GM19455 (cell line): ENCODE results near the gene GNB1L.
"Not testable (repeated sequence)": the region's sequence is repeated elsewhere in the genome, so short reads cannot be mapped to it uniquely, and the experiment has no call there.

ENCODE experiments used
- ATAC-seq: cut with Tn5 transposase; IDR thresholded peaks from one replicate; pipeline ENCODE4 v1.9.1; 2021; ENCODE audit not compliant: unreplicated experiment

Gene GNB1L

DNA sequence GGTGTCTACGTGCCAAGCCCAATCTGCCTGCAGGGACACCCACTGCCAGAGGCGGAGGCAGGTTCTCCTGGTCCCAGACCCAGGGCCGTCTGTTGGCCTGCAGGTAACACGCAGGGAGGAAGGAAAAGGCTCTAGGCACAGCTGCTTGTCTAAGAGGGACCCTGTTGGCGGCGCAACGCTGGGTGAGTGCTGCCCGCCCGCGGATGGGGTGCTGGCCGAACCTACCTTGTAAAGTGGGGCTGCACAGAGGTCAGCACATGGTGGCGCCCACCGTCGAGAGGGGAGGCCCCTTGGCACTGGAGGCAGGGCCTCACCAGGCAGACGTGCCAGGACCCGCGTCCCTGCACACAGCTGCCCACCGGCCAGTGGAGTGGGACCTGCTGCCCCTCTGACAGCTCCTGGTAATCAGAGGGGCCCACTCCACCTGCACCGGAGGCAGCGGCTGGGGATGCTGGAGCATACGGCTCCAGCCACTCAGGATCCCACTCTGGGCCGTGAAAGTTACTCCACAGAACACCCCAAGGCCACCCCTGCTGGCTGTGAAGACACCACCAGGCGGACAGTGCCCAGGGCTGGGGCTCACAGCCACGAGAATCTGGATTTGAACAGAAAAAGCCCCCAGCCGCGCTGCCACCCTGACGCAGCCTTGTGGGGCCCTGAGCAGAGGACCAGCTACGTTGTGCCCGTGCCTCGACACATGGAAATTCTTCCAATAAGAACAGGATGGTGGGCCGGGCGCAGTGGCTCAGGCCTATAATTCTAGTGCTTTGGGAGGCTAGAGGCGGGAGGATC, 70.1 kb downstream of the GNB1L start:
- no peak for ATAC-seq

- ATAC-seq: no peak
These were observed 70.9 kb downstream of the GNB1L start for GRCh38 chr22:19783586-19784383.

- no peak for ATAC-seq
These were observed 72.1 kb downstream of the GNB1L start for GRCh38 chr22:19782533-19782932.

DNA sequence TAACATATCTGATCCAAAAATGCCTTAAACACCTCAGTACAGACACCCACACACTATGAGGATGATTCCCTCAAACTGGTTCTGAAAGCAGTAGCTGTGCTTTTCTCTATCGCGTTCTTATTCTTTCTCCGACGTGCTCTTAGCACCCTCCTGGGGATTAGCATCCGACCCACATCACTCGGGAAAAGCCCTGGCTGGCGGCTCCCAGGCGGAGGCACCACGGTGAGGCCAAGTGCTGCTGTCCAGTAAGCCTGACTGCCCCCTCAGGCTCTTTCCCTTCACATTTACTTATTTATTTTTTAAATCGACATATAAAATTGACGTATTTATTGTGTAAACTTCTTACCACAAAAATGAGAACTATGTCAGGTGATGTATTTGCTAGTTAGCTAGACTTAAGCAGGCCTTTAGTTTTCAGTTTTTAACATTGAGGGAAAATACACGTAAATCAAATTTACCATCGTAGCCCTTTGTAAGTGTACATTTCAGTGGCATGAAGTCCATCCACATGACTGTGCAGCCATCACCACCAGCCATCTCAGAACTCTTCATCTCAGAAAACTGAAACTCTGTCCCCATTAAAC, 74.9 kb downstream of the GNB1L start:
- ATAC-seq: no peak

DNA sequence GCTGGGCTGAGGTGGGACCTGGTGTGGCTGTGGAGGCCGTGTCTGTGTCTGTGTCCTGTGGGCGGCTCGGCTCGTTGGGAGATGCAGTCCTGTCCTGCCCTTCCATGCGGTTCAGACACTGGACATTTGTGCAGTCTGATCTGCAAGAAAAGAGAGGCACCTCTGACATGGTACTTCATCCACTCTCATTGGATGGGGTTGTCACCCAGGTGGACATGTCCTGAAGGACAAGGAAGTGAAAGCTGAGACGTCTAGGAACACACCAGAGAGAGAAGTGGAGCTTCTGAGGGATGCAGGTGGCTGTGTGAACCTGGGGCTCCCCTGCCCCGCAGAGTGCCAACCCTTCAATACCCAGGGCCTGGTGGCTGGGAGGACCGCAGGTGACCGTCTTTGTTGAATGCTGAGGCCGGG, 75.7 kb downstream of the GNB1L start:
- no peak for ATAC-seq

GRCh38 chr22:19777192-19777591, 77.5 kb downstream of the GNB1L start:
- ATAC-seq: not testable (repeated sequence)

DNA sequence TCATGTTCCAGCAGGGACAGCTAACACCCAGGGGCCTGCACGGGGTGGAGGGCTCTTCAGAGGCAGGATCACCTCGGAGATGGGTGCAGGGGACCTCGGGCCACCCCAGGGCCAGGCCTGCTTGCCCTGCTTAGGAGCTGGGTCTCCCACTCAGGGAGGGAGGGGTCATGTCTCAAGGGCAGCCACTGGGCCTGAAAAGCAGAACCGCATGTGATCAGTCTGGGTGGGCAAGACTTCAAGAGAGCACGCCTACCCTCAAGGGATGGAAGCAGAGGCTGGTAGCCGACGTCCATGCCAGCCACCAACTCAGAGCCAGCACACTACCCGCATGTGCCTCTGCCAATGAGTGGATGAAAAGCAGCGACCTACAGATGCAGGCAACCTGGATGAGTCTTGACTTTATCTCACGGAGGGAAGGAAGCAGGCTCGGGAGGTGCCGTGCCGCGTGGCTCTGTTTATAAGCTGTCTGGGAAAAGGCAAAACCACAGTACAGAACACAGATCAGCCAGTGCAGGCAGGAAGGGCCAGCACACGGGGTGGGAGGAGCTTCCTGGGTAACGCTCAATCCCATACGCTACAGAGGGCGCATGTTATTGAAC, 78.1 kb downstream of the GNB1L start:
- ATAC-seq: no peak

GRCh38 chr22:19775496-19776325, 79.0 kb downstream of the GNB1L start:
- no peak for ATAC-seq

GRCh38 chr22:19774628-19775027, 80.0 kb downstream of the GNB1L start:
- no peak for ATAC-seq

DNA sequence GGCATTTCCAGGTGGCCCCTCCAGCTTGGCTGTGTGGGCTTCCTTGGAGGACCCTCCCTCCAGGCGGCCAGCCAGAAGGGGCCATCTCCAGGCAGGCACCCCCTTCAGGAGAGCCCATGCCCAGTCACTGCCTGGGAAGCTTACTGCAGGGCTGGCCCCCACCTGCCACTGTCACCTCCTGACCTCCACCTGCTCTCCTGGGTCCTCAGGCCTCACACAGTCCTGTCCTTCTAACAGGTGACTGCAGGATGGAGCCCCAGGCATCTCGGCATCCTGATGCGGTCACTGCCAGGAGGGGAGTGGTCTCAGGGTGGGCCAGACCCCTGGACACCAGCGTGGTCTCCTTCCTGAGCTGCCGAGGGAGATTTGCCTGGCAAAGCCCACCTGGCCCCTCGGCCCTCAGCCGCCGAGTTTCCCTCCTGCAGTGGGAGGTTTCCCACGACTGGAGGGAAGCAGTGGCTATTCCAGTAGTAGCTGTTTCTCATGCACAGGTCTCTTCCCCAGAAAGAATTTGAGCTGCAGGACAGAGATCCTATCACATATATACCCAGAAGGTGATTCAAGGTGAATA, 81.1 kb downstream of the GNB1L start:
- ATAC-seq: no peak

DNA sequence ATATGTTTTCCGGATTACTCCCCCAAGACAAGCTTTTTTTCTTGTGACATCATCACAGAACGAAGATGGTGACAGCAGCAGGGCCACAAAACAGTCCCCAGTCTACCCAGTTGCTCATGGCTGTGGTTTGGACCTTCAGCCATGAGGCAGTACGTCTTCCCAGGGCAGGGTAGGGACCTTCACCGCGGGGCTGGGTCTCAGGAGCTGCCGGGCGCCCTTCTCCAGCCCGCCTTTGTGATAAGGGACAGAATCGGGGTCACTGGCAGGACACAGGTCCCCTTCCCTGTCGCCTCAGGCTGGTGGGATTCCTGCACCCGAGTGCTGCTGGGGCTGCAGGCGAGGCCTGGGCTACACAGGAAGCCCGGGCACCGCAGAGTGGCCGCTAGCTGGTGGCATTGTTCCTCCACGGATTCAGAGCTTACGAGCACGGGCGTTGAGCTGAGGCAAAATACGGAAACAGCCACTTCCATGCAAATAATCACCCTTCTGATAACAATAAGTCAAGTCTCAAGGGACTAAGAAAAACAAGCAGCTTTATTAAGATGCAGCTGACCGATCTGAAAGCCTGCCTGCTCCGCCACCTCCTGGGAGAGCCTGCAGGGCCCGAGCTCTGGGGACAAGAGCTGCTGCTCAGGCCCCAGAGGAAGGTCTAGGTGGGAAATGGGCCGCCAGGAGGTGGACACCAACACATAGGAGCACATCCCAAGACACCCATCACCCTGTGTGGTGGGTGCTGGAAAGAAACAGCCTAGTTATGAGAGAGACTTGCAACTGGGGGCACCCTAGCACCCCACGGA, 81.8 kb downstream of the GNB1L start:
- no peak for ATAC-seq

DNA sequence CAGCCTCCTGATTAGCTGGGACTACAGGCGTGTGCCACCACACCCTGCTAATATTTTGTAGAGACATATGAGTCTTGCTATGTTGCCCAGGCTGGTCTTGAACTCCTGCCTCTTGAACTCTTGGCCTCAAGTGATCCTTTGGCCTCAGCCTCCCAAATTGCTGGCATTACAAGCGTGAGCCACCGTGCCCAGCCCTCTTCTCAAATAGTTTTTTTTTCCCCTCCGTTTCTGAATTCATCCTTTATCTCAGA, 82.3 kb downstream of the GNB1L start:
- no peak for ATAC-seq

- no peak for ATAC-seq
These were observed 84.1 kb downstream of the GNB1L start for GRCh38 chr22:19770349-19771220.

GRCh38 chr22:19769393-19769715, 85.3 kb downstream of the GNB1L start:
- no peak for ATAC-seq

DNA sequence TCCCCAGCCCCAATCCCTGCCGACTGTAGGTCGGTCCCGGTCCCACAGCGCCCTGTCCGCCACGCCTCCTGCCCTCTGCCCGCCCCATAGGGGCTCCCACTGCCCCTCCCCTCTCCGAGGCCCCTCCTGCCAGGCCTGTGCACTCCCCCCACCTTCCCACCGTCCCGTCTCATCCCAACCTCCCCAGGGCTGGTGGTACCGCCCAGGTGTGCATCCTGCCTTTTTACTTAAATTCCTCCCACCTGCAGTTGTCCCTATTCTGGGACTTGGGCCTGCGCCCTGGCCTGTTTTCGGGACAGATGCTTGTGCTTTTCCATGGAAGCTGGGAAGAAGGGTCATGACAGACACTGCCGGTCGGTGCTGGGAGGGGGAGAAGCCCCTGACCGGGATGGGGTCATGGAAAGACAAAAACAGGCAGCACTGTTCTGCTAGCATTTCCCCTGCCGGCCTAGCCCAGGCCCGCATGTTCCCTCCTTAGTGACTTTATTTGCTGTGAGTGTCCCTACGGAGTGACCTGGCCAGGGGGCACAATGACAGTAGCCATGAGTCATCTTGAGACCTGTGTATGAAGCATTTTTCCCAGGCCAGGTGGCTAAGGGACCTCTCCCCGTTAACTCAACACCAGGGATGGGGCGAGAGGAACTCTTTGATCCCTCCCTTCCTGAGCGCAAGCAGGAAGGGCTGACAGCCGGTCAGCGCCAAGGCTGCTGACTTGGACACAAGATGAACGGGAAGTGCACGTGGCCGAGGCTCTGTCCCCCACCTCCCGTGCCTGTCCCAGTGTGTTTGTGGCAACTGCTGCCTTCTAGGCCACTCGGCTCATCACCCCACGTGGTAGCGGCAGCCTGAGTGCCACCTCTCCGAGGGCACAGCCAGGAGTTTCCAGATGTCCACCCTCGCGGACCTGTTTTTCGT, 87.0 kb downstream of the GNB1L start:
- no peak for ATAC-seq

- no peak for ATAC-seq
These were observed 87.9 kb downstream of the GNB1L start for GRCh38 chr22:19766511-19767426.

GRCh38 chr22:19766240-19766510, 88.5 kb downstream of the GNB1L start:
- ATAC-seq: no peak
